Liver (tissue), 9 donors: ENCODE measurements around the gene CYP2B6. TPM values are rescaled to one million over a fixed set of nuclear protein-coding genes. Genes with fewer than 3 reads are reported as not detected.
"Not testable (repeated sequence)": the region's sequence is repeated elsewhere in the genome, so short reads cannot be mapped to it uniquely, and the experiment has no call there.

Experiments used
- DNase-seq: peaks from one replicate; pipeline ENCODE4 v3.0.0-alpha.2; 2017; ENCODE audit warnings: low spot score
- H3K27ac ChIP-seq, 2 donors: one replicate each; pipeline ENCODE4 v1.7.0; 2013; ENCODE audit warnings: inconsistent platforms in 2 of 2, low read length in 2 of 2, control low read depth in 1 of 2, low read depth in 1 of 2, mild to moderate bottlenecking in 1 of 2
- H3K27me3 ChIP-seq, 4 donors: one replicate each; pipeline versions ENCODE4 v1.6.1 to v1.7.0; 2013; ENCODE audit warnings: low read length in 3 of 4, inconsistent platforms in 1 of 4, mild to moderate bottlenecking in 1 of 4, moderate library complexity in 1 of 4; ENCODE audit not compliant: control insufficient read depth in 4 of 4, insufficient read depth in 4 of 4
- H3K36me3 ChIP-seq, 4 donors: one replicate each; pipeline versions ENCODE4 v1.6.1 to v1.7.0; 2013; ENCODE audit warnings: low read length in 3 of 4, mild to moderate bottlenecking in 3 of 4, low read depth in 1 of 4, moderate library complexity in 1 of 4; ENCODE audit not compliant: control insufficient read depth in 4 of 4, insufficient read depth in 3 of 4
- H3K4me1 ChIP-seq, 4 donors: one replicate each; pipeline versions ENCODE4 v1.6.1 to v1.7.0; 2013; ENCODE audit warnings: low read length in 3 of 4, mild to moderate bottlenecking in 3 of 4, moderate library complexity in 1 of 4; ENCODE audit not compliant: control insufficient read depth in 4 of 4, insufficient read depth in 4 of 4
- H3K4me3 ChIP-seq, 3 donors: one replicate each; pipeline versions ENCODE4 v1.6.1 to v1.7.0; 2013; ENCODE audit warnings: low read length in 3 of 3, control low read depth in 1 of 3, low read depth in 1 of 3, mild to moderate bottlenecking in 1 of 3
- H3K9ac ChIP-seq, 2 donors: one replicate each; pipeline ENCODE4 v1.7.0; 2013; ENCODE audit warnings: low read length in 2 of 2, mild to moderate bottlenecking in 2 of 2, moderate library complexity in 2 of 2, control low read depth in 1 of 2, low read depth in 1 of 2
- H3K9me3 ChIP-seq, 4 donors: one replicate each; pipeline versions ENCODE4 v1.6.1 to v1.7.0; 2013; ENCODE audit warnings: low read length in 3 of 4; ENCODE audit not compliant: control insufficient read depth in 4 of 4
- ATF3 ChIP-seq: IDR thresholded peaks from 2 replicates; pipeline ENCODE4 v1.6.1; 2016; ENCODE audit warnings: antibody characterized with exemption
- EGR1 ChIP-seq, 2 donors: IDR thresholded peaks; 2 replicates each; pipeline ENCODE4 v1.6.1; 2016 to 2018; ENCODE audit warnings: antibody characterized with exemption in 2 of 2, low read depth in 2 of 2
- FOXA1 ChIP-seq: IDR thresholded peaks from 2 replicates; pipeline ENCODE4 v1.6.1; 2016; ENCODE audit warnings: antibody characterized with exemption
- FOXA2 ChIP-seq: IDR thresholded peaks from 2 replicates; pipeline ENCODE4 v1.6.1; 2016; ENCODE audit warnings: antibody characterized with exemption
- HNF4A ChIP-seq, 2 donors: conservative IDR thresholded peaks; 2 replicates each; pipeline ENCODE4 v1.6.1; 2016; ENCODE audit warnings: antibody characterized with exemption in 2 of 2, mild to moderate bottlenecking in 2 of 2
- HNF4G ChIP-seq: IDR thresholded peaks from 2 replicates; pipeline ENCODE4 v1.6.1; 2016; ENCODE audit warnings: antibody characterized with exemption
- NR2F2 ChIP-seq: IDR thresholded peaks from 2 replicates; pipeline ENCODE4 v1.6.1; 2016; ENCODE audit warnings: antibody characterized with exemption
- RXRA ChIP-seq, 2 donors: IDR thresholded peaks; 2 replicates each; pipeline ENCODE4 v1.6.1; 2017 to 2018; ENCODE audit warnings: antibody characterized with exemption in 2 of 2, mild to moderate bottlenecking in 1 of 2
- SP1 ChIP-seq: IDR thresholded peaks from 2 replicates; pipeline ENCODE4 v1.6.1; 2018; ENCODE audit warnings: antibody characterized with exemption, mild to moderate bottlenecking
- YY1 ChIP-seq: IDR thresholded peaks from 2 replicates; pipeline ENCODE4 v1.6.1; 2016; ENCODE audit warnings: antibody characterized with exemption, mild to moderate bottlenecking
- ZBTB33 ChIP-seq: IDR thresholded peaks from 2 replicates; pipeline ENCODE4 v1.6.1; 2016; ENCODE audit warnings: antibody characterized with exemption
- WGBS: extraction: QIAGEN DNeasy Blood & Tissue Kit; methylation state at CpG from one replicate; pipeline ENCODE4 v1.1.7; 2013; 5-methylcytosine and 5-hydroxymethylcytosine counted together
- polyA plus RNA-seq, 2 donors: library from polyadenylated mRNA; stranded (reverse) in 1 of 2; unstranded in 1 of 2; fragments of 200-250 nt in 1 of 2; fragments of >200 nt in 1 of 2; fragmentation: Nextera tagmentation in 1 of 2; extraction: Ambion mirVana in 1 of 2; gene quantifications; one replicate each; pipeline versions ENCODE4 v1.2.1 to v1.2.3, GENCODE V29; 2013 to 2015
- total RNA-seq, 2 donors: library from RNA; depleted of rRNA; stranded (reverse); fragments of >200 nt; gene quantifications; one replicate each; pipeline ENCODE4 v1.2.3, GENCODE V29; 2014
- donor health status: healthy.
- donor health status: healthy.
- donor health status: healthy.
- donor health status: healthy.
- donor health status: healthy.

CYP2B6 gene
- total and polyA plus RNA-seq, 4 donors: 13.0 to 751 (median 16.6) TPM; not detected in 1

- Histone ChIP-seq H3K36me3 (no peaks in the 10 kb centered on the region), H3K9ac (no peak overlapping the region), H3K4me3 (no peak overlapping the region), H3K4me1 (peaks cover 2 to 37% (median 15%) of the 10 kb centered on the region in 4 donors), H3K9me3 (no peaks in the 10 kb centered on the region), H3K27me3 (no peaks in the 10 kb centered on the region), H3K27ac (no peak overlapping the region)
- no peak for DNase-seq
- WGBS: 88% methylated on average over 4 of the region's 4 CpGs
- TF ChIP-seq YY1 (no peak), RXRA (IDR thresholded peaks at IDR 0.05) (no peak), ATF3 (no peak), FOXA1 (no peak), EGR1 (IDR thresholded peaks at IDR 0.05; ENCODE audit: low read depth in 2 of 2) (no peak)
Measured at GRCh38 chr19:40976724-40977123, 14.4 kb upstream of the CYP2B6 start.

GRCh38 chr19:40979759-40980158 is 11.3 kb upstream of the CYP2B6 start:
- Histone ChIP-seq H3K27ac (peak overlapping the region; percentile 92 to 93), H3K4me1 (peaks cover 9 to 62% (median 28%) of the 10 kb centered on the region in 4 donors)
- 26% methylated on average over 4 of the region's 4 CpGs for WGBS
- not testable (repeated sequence) for H3K36me3 ChIP-seq, H3K27me3 ChIP-seq, H3K9me3 ChIP-seq, H3K4me3 ChIP-seq, H3K9ac ChIP-seq, DNase-seq
- TF ChIP-seq ZBTB33: peak; percentile 96

- DNase-seq, H3K4me3 ChIP-seq: not testable (repeated sequence)
- H3K27ac ChIP-seq: peak overlapping the region; percentile 92 to 93
Measured at GRCh38 chr19:40980743-40981442, 10.2 kb upstream of the CYP2B6 start.

GRCh38 chr19:40981591-40981990 is 9.5 kb upstream of the CYP2B6 start:
- Histone ChIP-seq H3K27me3 (no peaks in the 10 kb centered on the region), H3K4me3 (no peak overlapping the region), H3K4me1 (peaks cover 9 to 62% (median 28%) of the 10 kb centered on the region in 4 donors), H3K9ac (no peak overlapping the region), H3K27ac (peak overlapping the region; percentile 92 to 93), H3K9me3 (no peaks in the 10 kb centered on the region), H3K36me3 (no peaks in the 10 kb centered on the region)
- 63% methylated on average over 4 of the region's 4 CpGs for WGBS
- no peak for DNase-seq
- TF ChIP-seq NR2F2: no peak
- no peak for TF ChIP-seq FOXA2

More at GRCh38 chr19:40980743-40981442, 10.2 kb upstream of the CYP2B6 start:
- H3K27me3 ChIP-seq, H3K36me3 ChIP-seq, H3K9me3 ChIP-seq: not testable (repeated sequence)
- H3K9ac ChIP-seq: peak overlapping the region; percentile 8 to 77
- 13% methylated on average over 2 of the region's 2 CpGs for WGBS
- peaks cover 9 to 62% (median 28%) of the 10 kb centered on the region in 4 donors for H3K4me1 ChIP-seq
- peak; percentile 51 for TF ChIP-seq SP1
- TF ChIP-seq HNF4A (conservative IDR thresholded peaks at IDR 0.05): peak; percentile 88 to 89
- peak; percentile 48 to 68 for TF ChIP-seq RXRA (IDR thresholded peaks at IDR 0.05)
- TF ChIP-seq HNF4G: peak; percentile 50
